Measurements from ENCODE around the gene TMEM158.

DNA sequence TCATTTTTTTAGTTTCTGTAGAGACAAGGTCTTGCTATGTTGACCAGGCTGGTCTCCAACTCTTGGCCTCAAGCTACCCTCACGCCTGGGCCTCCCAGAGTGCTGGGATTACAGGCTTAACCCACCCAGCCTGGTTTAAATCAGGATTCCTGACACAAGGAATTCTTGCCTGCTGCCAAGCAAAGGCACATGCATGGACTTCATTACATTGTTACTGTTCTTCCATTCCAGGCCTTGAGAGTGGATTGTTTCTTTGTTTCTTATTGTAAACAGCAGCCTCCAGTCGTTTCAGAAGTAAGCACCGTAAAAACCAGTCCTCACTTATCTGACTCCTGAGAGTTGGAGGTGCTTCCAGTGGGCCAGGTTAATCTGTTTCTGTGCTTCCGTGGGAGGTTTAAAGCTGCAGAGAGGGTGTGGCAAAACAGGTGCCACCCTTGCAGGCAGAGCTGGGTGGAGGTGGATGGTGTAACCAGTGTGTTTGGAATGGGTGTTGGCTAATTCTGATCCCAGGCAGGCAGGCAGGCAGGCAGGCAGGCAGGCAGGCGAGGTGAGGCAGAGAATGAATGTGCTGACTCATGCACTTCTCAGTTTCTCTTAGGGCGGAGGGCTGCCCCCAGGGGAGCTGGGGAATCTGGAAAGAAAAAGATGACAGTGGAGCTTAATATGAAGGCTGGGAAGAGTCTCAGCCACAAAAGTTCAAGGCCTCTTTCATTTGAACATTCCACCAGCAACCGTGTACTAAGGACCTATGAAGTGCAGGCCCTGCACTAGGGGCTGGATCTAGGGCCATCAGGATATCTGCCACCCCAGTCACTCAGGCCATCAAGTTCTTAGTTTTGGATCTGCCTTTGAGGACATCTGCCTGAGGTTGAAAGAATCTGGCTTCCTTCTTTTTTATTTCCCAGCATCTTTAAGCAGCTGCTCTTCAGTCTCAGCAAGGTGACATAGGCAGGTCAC lies 42.9 kb downstream of the TMEM158 start:
- TF ChIP-seq, protein P1, sequence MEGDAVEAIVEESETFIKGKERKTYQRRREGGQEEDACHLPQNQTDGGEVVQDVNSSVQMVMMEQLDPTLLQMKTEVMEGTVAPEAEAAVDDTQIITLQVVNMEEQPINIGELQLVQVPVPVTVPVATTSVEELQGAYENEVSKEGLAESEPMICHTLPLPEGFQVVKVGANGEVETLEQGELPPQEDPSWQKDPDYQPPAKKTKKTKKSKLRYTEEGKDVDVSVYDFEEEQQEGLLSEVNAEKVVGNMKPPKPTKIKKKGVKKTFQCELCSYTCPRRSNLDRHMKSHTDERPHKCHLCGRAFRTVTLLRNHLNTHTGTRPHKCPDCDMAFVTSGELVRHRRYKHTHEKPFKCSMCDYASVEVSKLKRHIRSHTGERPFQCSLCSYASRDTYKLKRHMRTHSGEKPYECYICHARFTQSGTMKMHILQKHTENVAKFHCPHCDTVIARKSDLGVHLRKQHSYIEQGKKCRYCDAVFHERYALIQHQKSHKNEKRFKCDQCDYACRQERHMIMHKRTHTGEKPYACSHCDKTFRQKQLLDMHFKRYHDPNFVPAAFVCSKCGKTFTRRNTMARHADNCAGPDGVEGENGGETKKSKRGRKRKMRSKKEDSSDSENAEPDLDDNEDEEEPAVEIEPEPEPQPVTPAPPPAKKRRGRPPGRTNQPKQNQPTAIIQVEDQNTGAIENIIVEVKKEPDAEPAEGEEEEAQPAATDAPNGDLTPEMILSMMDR (IDR thresholded peaks at IDR 0.05) = no peak
- TF ChIP-seq POLR2A (IDR thresholded peaks at IDR 0.05) = no peak

Data from testis (tissue), 2 donors.